Measurements from ENCODE around the gene JKAMP.
A peak's percentile ranks its signal among the peaks of the same experiment; 100 is the strongest.
"Not testable (repeated sequence)": the region's sequence is repeated elsewhere in the genome, so short reads cannot be mapped to it uniquely, and the experiment has no call there.

JKAMP gene

GRCh38 chr14:59483819-59484638 lies at the start of gene JKAMP, which contains the start of gene L3HYPDH:
JKAMP (plus strand) TSS chr14:59484517; CDS start chr14:59484590, 73 bp downstream.
L3HYPDH (minus strand) TSS chr14:59484408; CDS start chr14:59484316, 92 bp downstream.
- peak; percentile 94 for DNase-seq

- no peak for DNase-seq
These were observed 49.2 kb upstream of the JKAMP start for GRCh38 chr14:59435101-59435500.

GRCh38 chr14:59435987-59436386 lies 48.3 kb upstream of the JKAMP start:
- DNase-seq, result no peak

- DNase-seq, result no peak
These were observed 46.1 kb upstream of the JKAMP start for GRCh38 chr14:59438195-59438647.

- DNase-seq, result no peak
These were observed 44.9 kb upstream of the JKAMP start for GRCh38 chr14:59439256-59439965.

GRCh38 chr14:59448673-59449072 lies 35.6 kb upstream of the JKAMP start:
- DNase-seq, result not testable (repeated sequence)

GRCh38 chr14:59450716-59451115 lies 33.6 kb upstream of the JKAMP start:
- DNase-seq, result no peak

- no peak for DNase-seq
These were observed 32.5 kb upstream of the JKAMP start for GRCh38 chr14:59451849-59452248.

GRCh38 chr14:59454139-59454538 lies 30.2 kb upstream of the JKAMP start:
- no peak for DNase-seq

GRCh38 chr14:59455411-59455810 lies 28.9 kb upstream of the JKAMP start:
- DNase-seq, result no peak

GRCh38 chr14:59458486-59458885 lies 25.8 kb upstream of the JKAMP start:
- no peak for DNase-seq

GRCh38 chr14:59460378-59460777 lies 23.9 kb upstream of the JKAMP start:
- DNase-seq, result no peak

- DNase-seq, result no peak
These were observed 22.4 kb upstream of the JKAMP start for GRCh38 chr14:59461891-59462290.

- no peak for DNase-seq
These were observed 20.4 kb upstream of the JKAMP start for GRCh38 chr14:59463787-59464485.

- DNase-seq, result no peak
These were observed 19.6 kb upstream of the JKAMP start for GRCh38 chr14:59464486-59465315.

GRCh38 chr14:59465316-59466135 lies 18.8 kb upstream of the JKAMP start, which contains the start of gene GPR135:
GPR135 (minus strand) TSS chr14:59465380; CDS start chr14:59465226, 154 bp downstream.
- no peak for DNase-seq

- DNase-seq, result no peak
These were observed 10.1 kb upstream of the JKAMP start for GRCh38 chr14:59474172-59474571.

GRCh38 chr14:59475709-59476108 lies 8.6 kb upstream of the JKAMP start:
- no peak for DNase-seq

- DNase-seq, result no peak
These were observed 5.8 kb upstream of the JKAMP start for GRCh38 chr14:59478540-59478939.

- no peak for DNase-seq
These were observed 4.2 kb upstream of the JKAMP start for GRCh38 chr14:59480166-59480565.

- no peak for DNase-seq
These were observed 2.9 kb upstream of the JKAMP start for GRCh38 chr14:59481407-59481806.
